Activated CD8-positive, alpha-beta memory T cell treated with anti-CD3 and anti-CD28 coated beads, Interleukin-2, amount 10 ng/mL, durations not matched to agents 7 days and 5 days (primary cell): ENCODE data around the gene PBXIP1. TPM values are rescaled to one million over a fixed set of nuclear protein-coding genes. Genes with fewer than 3 reads are reported as not detected.
A peak's percentile ranks its signal among the peaks of the same experiment; 100 is the strongest.

ENCODE experiments used
- ATAC-seq: fragments of 150-1000 bp; cut with Tn5 transposase; one replicate; pipeline ENCODE4 v1.10.0; 2021; ENCODE audit warnings: moderate library complexity
- CTCF ChIA-PET: fragments of 350-600 bp; sonication (Branson Sonifier 250); formaldehyde crosslinking; loops from one replicate; lab custom pipeline; 2021; ENCODE audit warnings: antibody characterized with exemption; lab: Charles Lee
- DNase-seq: peaks from one replicate; pipeline ENCODE4 v3.0.0-alpha.2; 2020
- H3K27ac Mint-ChIP-seq: one replicate; pipeline ENCODE4 v1.8.0; 2021; ENCODE audit warnings: mild to moderate bottlenecking, mixed read lengths
- H3K27me3 Mint-ChIP-seq: one replicate; pipeline ENCODE4 v1.8.0; 2021; ENCODE audit warnings: mixed read lengths
- H3K36me3 Mint-ChIP-seq: one replicate; pipeline ENCODE4 v1.8.0; 2021; ENCODE audit warnings: mild to moderate bottlenecking, mixed read lengths
- H3K4me1 Mint-ChIP-seq: one replicate; pipeline ENCODE4 v1.8.0; 2021; ENCODE audit warnings: mixed read lengths
- H3K4me3 Mint-ChIP-seq: one replicate; pipeline ENCODE4 v1.8.0; 2021; ENCODE audit warnings: mild to moderate bottlenecking, moderate library complexity, mixed read lengths
- H3K9me3 Mint-ChIP-seq: one replicate; pipeline ENCODE4 v1.8.0; 2022; ENCODE audit warnings: low read depth, mixed read lengths
- total RNA-seq, 2 experiments: library from RNA; stranded (reverse); gene quantifications; one replicate each; pipeline ENCODE4 v1.2.3, GENCODE V29; 2021

PBXIP1 gene
- total RNA-seq, 2 experiments from 2014 or later, result 52.6 to 61.5 TPM

GRCh38 chr1:154967331-154967950 is 11.5 kb upstream of the PBXIP1 start:
- Mint-ChIP-seq H3K27me3 (no peaks in the 10 kb centered on the region), H3K9me3 (no peaks in the 10 kb centered on the region), H3K36me3 (peaks cover 20% of the 10 kb centered on the region), H3K27ac (peak overlapping the region; percentile 41), H3K4me3 (no peak overlapping the region), H3K4me1 (peaks cover 53% of the 10 kb centered on the region)
- no peak for ATAC-seq
- CTCF ChIA-PET, result interaction anchor here (0.6 to 2.1 kb wide), 3 partner anchors 17 to 50 kb away, joined by 3 to 6 read pairs (median 3); no protein-coding TSS in a partner anchor
- DNase-seq, result no peak

DNA sequence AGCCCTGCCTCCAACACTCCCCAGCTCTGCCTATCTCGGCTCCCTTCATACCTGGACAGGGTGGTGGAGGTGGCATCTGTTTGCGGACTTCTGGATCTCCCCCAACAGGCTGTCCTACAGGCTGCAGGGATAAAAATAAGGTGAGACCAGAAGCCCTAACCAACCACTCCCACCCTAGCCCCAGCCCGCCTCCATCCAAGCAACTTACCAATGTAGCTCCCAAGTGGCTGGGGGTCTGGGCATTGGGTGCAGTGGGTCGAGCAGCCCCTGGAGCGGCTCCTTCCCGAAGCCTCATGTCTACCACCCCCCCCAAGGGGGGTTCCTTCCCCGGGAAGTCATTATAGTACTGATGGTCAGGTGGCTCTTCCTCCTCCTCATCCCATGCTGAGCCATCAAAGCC is 10.2 kb upstream of the PBXIP1 start:
- no peaks in the 10 kb centered on the region for H3K27me3 Mint-ChIP-seq
- ATAC-seq (no peak), DNase-seq (no peak)
- H3K27ac Mint-ChIP-seq, result no peak overlapping the region
- H3K36me3 Mint-ChIP-seq, result peaks cover 22% of the 10 kb centered on the region
- H3K4me1 Mint-ChIP-seq, result peaks cover 47% of the 10 kb centered on the region
- H3K9me3 Mint-ChIP-seq, result no peaks in the 10 kb centered on the region
- no peak overlapping the region for H3K4me3 Mint-ChIP-seq
- CTCF ChIA-PET, result interaction anchor here (0.8 to 2.1 kb wide), 4 partner anchors 11 to 51 kb away, joined by 3 to 6 read pairs (median 4); partner anchors contain the start of gene PBXIP1

- CTCF ChIA-PET, result interaction anchor here (1.1 to 1.6 kb wide), 7 partner anchors 9 to 59 kb away, joined by 3 to 5 read pairs (median 3); partner anchors contain the start of genes PBXIP1 and PMVK
- Mint-ChIP-seq H3K4me3 (no peak overlapping the region), H3K4me1 (peaks cover 51% of the 10 kb centered on the region), H3K27ac (no peak overlapping the region), H3K9me3 (no peaks in the 10 kb centered on the region), H3K36me3 (peaks cover 25% of the 10 kb centered on the region), H3K27me3 (no peaks in the 10 kb centered on the region)
- no peak for ATAC-seq
- no peak for DNase-seq
Measured at GRCh38 chr1:154964359-154964758, 8.5 kb upstream of the PBXIP1 start.

DNA sequence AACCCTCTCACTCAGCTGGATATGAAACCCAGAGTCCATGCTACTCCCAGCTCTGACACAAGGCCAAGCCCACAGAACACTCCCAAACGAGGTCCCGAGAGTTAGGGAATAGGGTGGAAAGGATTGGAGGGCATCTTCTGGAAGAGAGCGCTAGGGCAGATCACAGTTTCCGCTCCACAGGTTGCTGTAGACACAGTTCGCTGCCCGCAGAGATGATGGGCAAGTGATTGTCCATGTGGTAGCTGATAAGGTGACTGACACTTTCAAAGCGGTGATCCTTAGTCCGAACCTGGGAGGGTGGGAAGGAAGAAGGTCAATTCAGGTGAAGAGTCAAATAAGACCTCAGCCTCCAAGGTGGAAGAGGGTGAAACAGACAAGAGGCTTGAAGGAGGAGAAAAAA is 7.7 kb upstream of the PBXIP1 start:
- H3K36me3 Mint-ChIP-seq, result peaks cover 26% of the 10 kb centered on the region
- no peak for DNase-seq

DNA sequence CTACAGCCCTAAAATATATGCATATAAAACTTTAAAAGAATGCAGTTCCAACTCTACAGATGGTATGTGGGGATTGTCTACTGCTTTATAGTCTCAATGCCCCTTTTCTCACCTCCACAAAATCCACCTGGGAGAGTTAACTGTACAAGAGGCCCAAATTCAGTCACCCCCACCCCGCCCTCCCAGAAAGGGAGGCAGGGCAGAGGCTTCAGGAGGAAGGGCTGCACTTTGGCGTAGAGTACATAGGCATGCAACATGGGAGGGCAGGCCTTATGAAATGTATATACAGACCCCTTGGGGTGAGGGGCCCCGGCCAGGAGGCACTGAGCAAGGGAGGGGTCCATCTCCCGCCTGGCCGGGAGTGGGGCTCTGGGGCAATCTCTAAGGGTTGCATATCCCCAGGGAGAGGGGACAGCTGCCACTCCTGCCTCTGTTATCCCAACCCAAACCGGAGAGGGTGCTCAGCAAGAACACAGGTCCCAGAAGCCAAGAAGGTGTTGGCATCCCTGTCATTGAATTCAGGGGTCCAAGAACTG is 7.0 kb upstream of the PBXIP1 start:
- Mint-ChIP-seq H3K27me3 (no peaks in the 10 kb centered on the region), H3K27ac (peak overlapping the region; percentile 91), H3K36me3 (peaks cover 26% of the 10 kb centered on the region), H3K9me3 (no peaks in the 10 kb centered on the region), H3K4me1 (peaks cover 45% of the 10 kb centered on the region), H3K4me3 (peak overlapping the region; percentile 89)
- ATAC-seq, result no peak
- CTCF ChIA-PET, result interaction anchor here (1.4 to 3.2 kb wide), 4 partner anchors 26 to 122 kb away, joined by 3 to 16 read pairs (median 9); partner anchors contain the start of gene PMVK
- no peak for DNase-seq

More for the DNA sequence above, 7.7 kb upstream of the PBXIP1 start:
- peaks cover 45% of the 10 kb centered on the region for H3K4me1 Mint-ChIP-seq
- no peaks in the 10 kb centered on the region for H3K9me3 Mint-ChIP-seq
- peak overlapping the region; percentile 48 for H3K27ac Mint-ChIP-seq
- H3K4me3 Mint-ChIP-seq, result no peak overlapping the region
- no peak for ATAC-seq
- no peaks in the 10 kb centered on the region for H3K27me3 Mint-ChIP-seq
- CTCF ChIA-PET, result interaction anchor here (1.1 to 1.4 kb wide), 3 partner anchors 8 to 35 kb away, joined by 3 to 4 read pairs (median 3); partner anchors contain the start of gene PBXIP1

DNA sequence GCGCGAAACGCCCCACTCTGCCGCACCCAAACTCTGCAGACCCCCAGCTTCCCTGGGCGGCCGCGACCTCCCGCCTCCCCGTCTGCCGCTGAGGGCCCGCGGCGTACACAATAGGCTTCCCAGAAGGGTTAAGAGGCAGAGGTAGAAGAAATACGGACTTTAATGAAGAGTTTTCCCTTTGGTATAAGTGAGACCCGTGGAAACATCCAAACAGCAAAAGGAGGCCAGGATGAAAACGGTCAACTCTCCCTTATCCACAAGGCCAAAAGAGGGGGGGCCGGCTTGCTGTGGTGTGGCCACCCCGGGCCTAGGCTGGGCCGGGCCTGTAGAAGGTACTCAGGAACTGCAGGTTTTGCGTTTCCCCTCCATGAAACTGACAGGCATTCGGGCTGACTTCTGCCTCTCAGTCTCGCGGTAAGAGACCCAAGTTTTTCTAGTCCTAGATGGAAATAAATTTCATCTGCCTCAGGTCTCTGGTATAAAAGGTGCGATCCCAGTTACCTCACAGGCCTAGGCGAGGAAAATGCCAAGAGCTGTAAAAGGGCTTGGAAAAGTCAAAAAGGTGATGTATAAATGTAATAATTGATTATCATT is 6.4 kb upstream of the PBXIP1 start:
- DNase-seq, result no peak
- no peaks in the 10 kb centered on the region for H3K9me3 Mint-ChIP-seq
- peak overlapping the region; percentile 91 for H3K27ac Mint-ChIP-seq
- H3K27me3 Mint-ChIP-seq, result no peaks in the 10 kb centered on the region
- peak overlapping the region; percentile 89 for H3K4me3 Mint-ChIP-seq
- H3K36me3 Mint-ChIP-seq, result peaks cover 25% of the 10 kb centered on the region
- CTCF ChIA-PET, result interaction anchor here (1.0 to 3.2 kb wide), 13 partner anchors 9 to 357 kb away, joined by 3 to 21 read pairs (median 8); partner anchors contain the start of genes ADAM15, PMVK and SHC1
- peaks cover 40% of the 10 kb centered on the region for H3K4me1 Mint-ChIP-seq
- ATAC-seq, result peak; percentile 21

DNA sequence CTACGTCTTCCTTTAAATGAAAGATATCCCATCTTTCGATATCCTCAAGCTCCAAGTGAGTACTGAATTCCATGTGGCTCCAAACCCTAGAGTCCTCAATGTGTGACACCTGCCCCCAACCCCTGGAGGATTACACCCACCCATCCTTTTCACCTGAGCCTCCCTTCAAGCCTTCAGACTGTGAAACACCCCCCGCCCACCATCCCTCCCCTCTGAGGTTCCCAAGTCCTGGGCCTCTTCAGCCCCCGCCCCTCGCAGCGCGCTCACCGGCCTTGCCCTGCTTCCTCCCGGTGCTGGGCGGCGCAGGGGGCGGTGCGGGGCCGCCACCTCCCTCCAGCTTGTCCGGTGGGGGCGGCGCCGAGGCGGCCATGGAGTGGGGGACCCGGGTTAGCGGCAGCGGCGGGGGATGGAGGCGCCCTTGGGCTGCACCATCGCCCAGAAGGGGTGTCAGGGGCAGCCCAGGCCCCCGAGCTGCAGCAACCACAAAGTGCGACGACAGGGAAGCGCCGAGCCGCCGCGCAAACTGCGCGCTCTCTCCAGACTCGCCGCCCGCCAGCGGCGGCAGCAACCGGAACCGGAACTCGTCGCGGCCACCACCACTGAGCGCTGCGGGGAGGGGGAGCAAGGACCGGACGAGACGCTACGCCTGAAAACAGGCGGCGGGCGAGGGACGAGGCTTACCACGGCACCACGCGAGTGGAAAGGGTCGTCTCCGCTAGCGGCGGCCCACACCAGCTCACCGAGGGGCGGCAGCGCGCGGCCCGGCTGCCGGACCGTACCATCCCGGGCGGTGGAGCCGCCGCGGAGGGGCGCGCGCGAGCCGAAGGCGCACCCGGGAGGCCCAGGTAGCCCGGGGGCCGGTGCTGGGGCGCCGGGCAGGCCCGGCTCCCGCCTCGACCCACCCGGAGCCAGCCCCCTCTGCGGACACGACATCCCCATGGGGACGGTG is 5.6 kb upstream of the PBXIP1 start, which contains the start of gene PYGO2:
Gene PYGO2 (minus strand): TSS at position 576 of the 949 bp plus-strand sequence. CDS start 206 bp downstream, at position 370.
- Mint-ChIP-seq H3K9me3 (no peaks in the 10 kb centered on the region), H3K27me3 (no peaks in the 10 kb centered on the region), H3K27ac (peak within 1 kb of the TSS; percentile 91), H3K4me3 (peak within 1 kb of the TSS; percentile 96), H3K36me3 (peaks cover 22% of the 10 kb centered on the region), H3K4me1 (peaks cover 46% of the 10 kb centered on the region)
- ATAC-seq, result peak; percentile 86
- CTCF ChIA-PET, result interaction anchor here (0.6 to 3.2 kb wide), 22 partner anchors 9 to 356 kb away, joined by 3 to 21 read pairs (median 4); partner anchors contain the start of genes ADAM15, FLAD1, PMVK and SHC1
- peak; percentile 87 for DNase-seq

- DNase-seq (no peak), ATAC-seq (no peak)
- Mint-ChIP-seq H3K27ac (peak overlapping the region; percentile 89), H3K4me1 (peaks cover 55% of the 10 kb centered on the region), H3K36me3 (peaks cover 20% of the 10 kb centered on the region), H3K9me3 (no peaks in the 10 kb centered on the region), H3K27me3 (no peaks in the 10 kb centered on the region), H3K4me3 (peak overlapping the region; percentile 96)
- CTCF ChIA-PET, result interaction anchor here (0.8 to 3.2 kb wide), 19 partner anchors 8 to 124 kb away, joined by 3 to 21 read pairs (median 5); partner anchors contain the start of genes ADAM15, FLAD1, PMVK and SHC1
Measured at GRCh38 chr1:154960446-154961136, 4.7 kb upstream of the PBXIP1 start.

- H3K36me3 Mint-ChIP-seq, result peaks cover 20% of the 10 kb centered on the region
- no peaks in the 10 kb centered on the region for H3K9me3 Mint-ChIP-seq
- DNase-seq (no peak), ATAC-seq (no peak)
- peaks cover 65% of the 10 kb centered on the region for H3K4me1 Mint-ChIP-seq
- no peak overlapping the region for H3K27ac Mint-ChIP-seq
- CTCF ChIA-PET, result interaction anchor here (0.9 to 2.9 kb wide), 3 partner anchors 14 to 19 kb away, joined by 3 to 21 read pairs (median 4); no protein-coding TSS in a partner anchor
- no peaks in the 10 kb centered on the region for H3K27me3 Mint-ChIP-seq
- peak overlapping the region; percentile 31 for H3K4me3 Mint-ChIP-seq
Measured at GRCh38 chr1:154959426-154959780, 3.5 kb upstream of the PBXIP1 start.

DNA sequence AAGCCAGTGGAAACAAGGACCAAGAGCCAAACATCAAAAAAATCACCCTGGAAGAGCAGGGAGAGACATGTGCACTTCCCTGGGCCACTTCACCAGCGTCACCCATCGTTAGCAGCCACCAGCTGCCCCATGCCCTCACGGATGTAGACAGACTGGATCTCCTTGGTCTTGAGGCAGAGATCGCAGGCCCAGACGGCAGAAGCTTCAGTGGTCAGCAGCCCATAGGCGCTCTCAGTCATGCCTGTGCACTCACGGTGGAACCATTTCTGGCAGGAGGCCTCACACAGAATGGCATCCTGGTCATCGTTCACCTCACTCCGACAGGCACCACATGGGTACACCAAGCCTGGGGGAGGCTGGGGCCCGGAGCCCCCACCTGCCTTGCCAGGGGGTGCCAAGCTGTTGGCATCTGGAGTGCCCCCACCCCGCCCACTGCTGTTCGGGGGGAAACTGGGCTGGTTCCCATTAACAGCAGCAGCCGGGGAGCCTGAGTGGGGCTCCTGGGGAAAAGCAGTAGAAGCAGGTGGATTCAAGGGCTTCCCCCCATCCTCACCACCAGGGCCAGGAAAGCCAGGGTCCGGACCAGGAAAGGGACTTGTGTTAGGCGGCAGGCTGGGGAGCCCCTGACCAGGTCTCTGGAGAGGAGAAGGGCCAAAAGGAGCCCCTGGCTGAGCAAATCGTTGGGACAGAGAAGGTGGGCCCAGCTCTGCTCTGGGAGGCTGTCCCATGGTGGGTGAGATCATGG is 3.0 kb upstream of the PBXIP1 start:
- Mint-ChIP-seq H3K4me3 (no peak overlapping the region), H3K4me1 (peaks cover 69% of the 10 kb centered on the region), H3K36me3 (peaks cover 18% of the 10 kb centered on the region), H3K27me3 (no peaks in the 10 kb centered on the region), H3K27ac (peak overlapping the region; percentile 47), H3K9me3 (no peaks in the 10 kb centered on the region)
- CTCF ChIA-PET, result interaction anchor here (1.2 to 1.4 kb wide), 3 partner anchors 15 to 58 kb away, joined by 3 to 4 read pairs (median 4); no protein-coding TSS in a partner anchor
- DNase-seq, result no peak
- ATAC-seq, result no peak

GRCh38 chr1:154958036-154958435 is 2.1 kb upstream of the PBXIP1 start:
- ATAC-seq, result no peak
- Mint-ChIP-seq H3K4me3 (no peak overlapping the region), H3K27me3 (no peaks in the 10 kb centered on the region), H3K27ac (peak overlapping the region; percentile 47), H3K36me3 (peaks cover 16% of the 10 kb centered on the region), H3K9me3 (no peaks in the 10 kb centered on the region), H3K4me1 (peaks cover 69% of the 10 kb centered on the region)
- DNase-seq, result no peak
- CTCF ChIA-PET, result interaction anchor here (1.2 to 1.4 kb wide), 2 partner anchors 38 to 59 kb away, joined by 3 to 4 read pairs; no protein-coding TSS in a partner anchor
